NCI-H146 treated with DMSO at 0.1 percent for 48 hours (cell line): ENCODE data around the gene SPATA45.
"Not testable (repeated sequence)": the region's sequence is repeated elsewhere in the genome, so short reads cannot be mapped to it uniquely, and the experiment has no call there.

Experiments
- DNase-seq: peaks from one replicate; lab custom pipeline; 2025; ENCODE audit not compliant: unreplicated experiment; lab: John Stamatoyannopoulos, UW

SPATA45 gene

GRCh38 chr1:212847549-212847948 lies at the start of gene SPATA45:
Gene SPATA45, minus strand, starts transcription at chr1:212847649. Its CDS starts 11,500 bp downstream, at chr1:212836149.
- DNase-seq: no peak

GRCh38 chr1:212892108-212892507 lies 44.7 kb upstream of the SPATA45 start:
- no peak for DNase-seq

- no peak for DNase-seq
These were observed 37.1 kb upstream of the SPATA45 start for GRCh38 chr1:212884592-212884991.

- DNase-seq: no peak
These were observed 32.7 kb upstream of the SPATA45 start for GRCh38 chr1:212879947-212880690.

GRCh38 chr1:212878418-212878817 lies 31.0 kb upstream of the SPATA45 start:
- no peak for DNase-seq

- no peak for DNase-seq
These were observed 26.1 kb upstream of the SPATA45 start for GRCh38 chr1:212873518-212873917.

GRCh38 chr1:212871976-212872375 lies 24.5 kb upstream of the SPATA45 start:
- DNase-seq: no peak

GRCh38 chr1:212867192-212867591 lies 19.7 kb upstream of the SPATA45 start:
- no peak for DNase-seq

- DNase-seq: no peak
These were observed 16.8 kb upstream of the SPATA45 start for GRCh38 chr1:212864201-212864600.

GRCh38 chr1:212863345-212863744 lies 15.9 kb upstream of the SPATA45 start:
- DNase-seq: not testable (repeated sequence)

- DNase-seq: no peak
These were observed 14.8 kb upstream of the SPATA45 start for GRCh38 chr1:212862111-212862690.

- DNase-seq: peak; percentile 22
These were observed 13.5 kb upstream of the SPATA45 start for GRCh38 chr1:212860713-212861581.

- peak; percentile 47 for DNase-seq
These were observed 11.2 kb upstream of the SPATA45 start for GRCh38 chr1:212858461-212859265.

- peak; percentile 92 for DNase-seq
These were observed 10.6 kb upstream of the SPATA45 start, which contains the start of gene FLVCR1 for GRCh38 chr1:212857992-212858460. Gene FLVCR1, plus strand, starts transcription at chr1:212858275. Its CDS starts 178 bp downstream, at chr1:212858453.

GRCh38 chr1:212856755-212857154 lies 9.3 kb upstream of the SPATA45 start:
- no peak for DNase-seq

- no peak for DNase-seq
These were observed 6.2 kb upstream of the SPATA45 start for GRCh38 chr1:212853658-212854057.

- DNase-seq: no peak
These were observed 4.7 kb upstream of the SPATA45 start for GRCh38 chr1:212852105-212852688.

GRCh38 chr1:212844521-212844920 lies 2.9 kb downstream of the SPATA45 start:
- DNase-seq: not testable (repeated sequence)

- DNase-seq: no peak
These were observed 9.3 kb downstream of the SPATA45 start for GRCh38 chr1:212838145-212838544.
